ENCODE measurements around the gene ATG2B. TPM values are rescaled to one million over a fixed set of nuclear protein-coding genes. Genes with fewer than 3 reads are reported as not detected.

Gene ATG2B
- total and polyA plus RNA-seq, 2 donors (not counting 1 experiment from before 2014, with no cell fraction given) = 8.1 to 39.6 TPM

DNA sequence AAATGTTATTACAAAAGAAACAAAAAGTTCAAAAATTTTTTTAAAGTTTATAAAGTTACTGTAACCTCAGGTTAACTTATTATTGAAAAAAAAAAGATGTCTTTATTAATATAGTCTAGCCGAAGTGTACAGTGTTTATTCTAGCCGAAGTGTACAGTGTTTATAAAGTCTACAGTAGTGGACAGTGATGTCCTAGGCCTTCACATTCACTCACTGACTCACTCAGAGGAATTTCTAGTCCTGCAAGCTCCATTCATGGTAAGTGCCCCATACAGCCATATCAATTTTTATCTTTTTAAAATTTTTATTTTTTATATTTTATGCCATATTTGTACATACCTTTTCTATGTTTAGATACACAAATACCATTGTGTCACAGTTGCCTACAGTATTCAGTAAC lies 10.4 kb downstream of the ATG2B start:
- TF ChIP-seq EZH2 (IDR thresholded peaks at IDR 0.05; ENCODE audit: borderline replicate concordance, insufficient read depth, low read depth, low read length, poor library complexity, severe bottlenecking) = no peak
- TF ChIP-seq, protein P1, sequence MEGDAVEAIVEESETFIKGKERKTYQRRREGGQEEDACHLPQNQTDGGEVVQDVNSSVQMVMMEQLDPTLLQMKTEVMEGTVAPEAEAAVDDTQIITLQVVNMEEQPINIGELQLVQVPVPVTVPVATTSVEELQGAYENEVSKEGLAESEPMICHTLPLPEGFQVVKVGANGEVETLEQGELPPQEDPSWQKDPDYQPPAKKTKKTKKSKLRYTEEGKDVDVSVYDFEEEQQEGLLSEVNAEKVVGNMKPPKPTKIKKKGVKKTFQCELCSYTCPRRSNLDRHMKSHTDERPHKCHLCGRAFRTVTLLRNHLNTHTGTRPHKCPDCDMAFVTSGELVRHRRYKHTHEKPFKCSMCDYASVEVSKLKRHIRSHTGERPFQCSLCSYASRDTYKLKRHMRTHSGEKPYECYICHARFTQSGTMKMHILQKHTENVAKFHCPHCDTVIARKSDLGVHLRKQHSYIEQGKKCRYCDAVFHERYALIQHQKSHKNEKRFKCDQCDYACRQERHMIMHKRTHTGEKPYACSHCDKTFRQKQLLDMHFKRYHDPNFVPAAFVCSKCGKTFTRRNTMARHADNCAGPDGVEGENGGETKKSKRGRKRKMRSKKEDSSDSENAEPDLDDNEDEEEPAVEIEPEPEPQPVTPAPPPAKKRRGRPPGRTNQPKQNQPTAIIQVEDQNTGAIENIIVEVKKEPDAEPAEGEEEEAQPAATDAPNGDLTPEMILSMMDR (IDR thresholded peaks at IDR 0.05) = no peak
- Histone ChIP-seq H3K4me3 (ENCODE audit: control extremely low read depth in 1 of 5, extremely low read depth in 1 of 5, insufficient read depth in 1 of 5, low read depth in 2 of 5, low read length in 4 of 5) (no peak overlapping the region), H3K27me3 (replicated peaks in 1 of 4; ENCODE audit: control extremely low read depth in 1 of 4, control insufficient read depth in 3 of 4, insufficient read depth in 4 of 4, low read length in 3 of 4) (no peaks in the 10 kb centered on the region), H3K79me2 (ENCODE audit: control insufficient read depth, insufficient read depth, low read length) (peaks cover 80% of the 10 kb centered on the region), H2AFZ (ENCODE audit: insufficient read depth, low read depth, low read length, poor library complexity, severe bottlenecking) (no peak overlapping the region), H3K9me3 (ENCODE audit: control extremely low read depth in 1 of 3, control insufficient read depth in 2 of 3, insufficient read depth in 1 of 3, low read length in 2 of 3) (no peaks in the 10 kb centered on the region), H3K36me3 (replicated peaks in 1 of 2; ENCODE audit: control extremely low read depth in 1 of 2, control insufficient read depth in 1 of 2, extremely low read depth in 1 of 2, insufficient read depth in 2 of 2, low read length in 1 of 2) (peaks cover 0 to 3% of the 10 kb centered on the region in 2 experiments), H3K4me1 (ENCODE audit: control insufficient read depth in 2 of 2, insufficient read depth in 2 of 2, low read length in 2 of 2) (no peaks in the 10 kb centered on the region), H4K20me1 (ENCODE audit: control insufficient read depth, insufficient read depth, low read length, poor library complexity, severe bottlenecking) (peaks cover 23% of the 10 kb centered on the region), H3K4me2 (replicated peaks; ENCODE audit: low read depth, low read length, poor library complexity, severe bottlenecking) (no peak overlapping the region), H3K9ac (ENCODE audit: low read length) (no peak overlapping the region), H3K27ac (ENCODE audit: low read length in 2 of 2) (no peak overlapping the region)
- ChIA-PET CTCF (no interaction called here), POLR2A (no interaction called here)
- H3K9me3 Mint-ChIP-seq (ENCODE audit: insufficient read depth) = no peaks in the 10 kb centered on the region
- H3K4me3 Mint-ChIP-seq = no peak overlapping the region
- ATAC-seq (ENCODE audit: low read depth) (no peak), DNase-seq (no peak)
- WGBS (ENCODE audit: insufficient coverage) = no CpG with 5 or more reads among the region's 2 CpGs
- intact Hi-C loops (cut with micrococcal nuclease) = no loop called here
- H3K27ac Mint-ChIP-seq = no peak overlapping the region
- H3K4me1 Mint-ChIP-seq = peaks cover 3% of the 10 kb centered on the region
- no peaks in the 10 kb centered on the region for H3K27me3 Mint-ChIP-seq

DNA sequence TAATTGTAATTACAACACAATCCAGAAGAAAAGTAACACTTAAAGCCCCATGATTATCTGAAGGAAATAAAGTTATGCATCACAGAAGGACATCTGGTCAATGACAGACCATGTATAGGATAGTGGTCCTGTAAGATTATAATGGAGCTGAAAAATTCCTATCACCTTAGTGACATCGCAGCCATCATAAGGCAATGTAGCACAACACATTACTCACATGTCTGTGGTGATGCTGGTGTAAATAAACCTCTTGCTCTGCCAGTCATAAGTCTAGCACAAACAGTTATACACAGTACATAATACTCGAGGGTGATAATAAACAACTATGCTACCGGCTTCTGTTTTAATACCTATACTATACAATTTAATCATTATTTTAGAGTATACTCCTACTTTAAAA lies 11.2 kb downstream of the ATG2B start:
- H3K4me2 ChIP-seq (replicated peaks; ENCODE audit: low read depth, low read length, poor library complexity, severe bottlenecking) = no peak overlapping the region
- no peaks in the 10 kb centered on the region for H3K4me1 ChIP-seq (ENCODE audit: control insufficient read depth in 2 of 2, insufficient read depth in 2 of 2, low read length in 2 of 2)
- TF ChIP-seq EZH2 (IDR thresholded peaks at IDR 0.05; ENCODE audit: borderline replicate concordance, insufficient read depth, low read depth, low read length, poor library complexity, severe bottlenecking) = no peak
- TF ChIP-seq, protein P1 (IDR thresholded peaks at IDR 0.05) = no peak
- intact Hi-C loops (cut with micrococcal nuclease) = no loop called here
- H3K27ac Mint-ChIP-seq = no peak overlapping the region
- ChIA-PET POLR2A (no interaction called here), CTCF (no interaction called here)
- no peak overlapping the region for H3K4me3 Mint-ChIP-seq
- no peak overlapping the region for H3K9ac ChIP-seq (ENCODE audit: low read length)
- no peaks in the 10 kb centered on the region for H3K27me3 ChIP-seq (replicated peaks in 1 of 4; ENCODE audit: control extremely low read depth in 1 of 4, control insufficient read depth in 3 of 4, insufficient read depth in 4 of 4, low read length in 3 of 4)
- no peak overlapping the region for H3K27ac ChIP-seq (ENCODE audit: low read length in 2 of 2)
- peaks cover 23% of the 10 kb centered on the region for H4K20me1 ChIP-seq (ENCODE audit: control insufficient read depth, insufficient read depth, low read length, poor library complexity, severe bottlenecking)
- H3K4me3 ChIP-seq (ENCODE audit: control extremely low read depth in 1 of 5, extremely low read depth in 1 of 5, insufficient read depth in 1 of 5, low read depth in 2 of 5, low read length in 4 of 5) = no peak overlapping the region
- H3K27me3 Mint-ChIP-seq = no peaks in the 10 kb centered on the region
- H3K9me3 Mint-ChIP-seq (ENCODE audit: insufficient read depth) = no peaks in the 10 kb centered on the region
- peaks cover 0 to 3% of the 10 kb centered on the region in 2 experiments for H3K36me3 ChIP-seq (replicated peaks in 1 of 2; ENCODE audit: control extremely low read depth in 1 of 2, control insufficient read depth in 1 of 2, extremely low read depth in 1 of 2, insufficient read depth in 2 of 2, low read length in 1 of 2)
- peaks cover 3% of the 10 kb centered on the region for H3K4me1 Mint-ChIP-seq
- H3K9me3 ChIP-seq (ENCODE audit: control extremely low read depth in 1 of 3, control insufficient read depth in 2 of 3, insufficient read depth in 1 of 3, low read length in 2 of 3) = no peaks in the 10 kb centered on the region
- peaks cover 80% of the 10 kb centered on the region for H3K79me2 ChIP-seq (ENCODE audit: control insufficient read depth, insufficient read depth, low read length)
- ATAC-seq (ENCODE audit: low read depth) (no peak), DNase-seq (no peak)
- no CpG with 5 or more reads among the region's 3 CpGs for WGBS (ENCODE audit: insufficient coverage)
- no peak overlapping the region for H2AFZ ChIP-seq (ENCODE audit: insufficient read depth, low read depth, low read length, poor library complexity, severe bottlenecking)
